NK-92 (cell line): ENCODE data around the gene CSRNP3.

Source experiments
- DNase-seq: peaks from one replicate; lab custom pipeline; 2025; ENCODE audit not compliant: unreplicated experiment; lab: John Stamatoyannopoulos, UW

CSRNP3 gene

GRCh38 chr2:165675551-165675968 lies 206.1 kb downstream of the CSRNP3 start:
- DNase-seq, result no peak

GRCh38 chr2:165678882-165679281 lies 209.4 kb downstream of the CSRNP3 start:
- no peak for DNase-seq

GRCh38 chr2:165679621-165680020 lies 210.1 kb downstream of the CSRNP3 start:
- no peak for DNase-seq

GRCh38 chr2:165681841-165682240 lies 212.3 kb downstream of the CSRNP3 start:
- DNase-seq, result no peak

- no peak for DNase-seq
Measured at GRCh38 chr2:165682546-165682945, 213.0 kb downstream of the CSRNP3 start.

GRCh38 chr2:165686800-165687199 lies 217.3 kb downstream of the CSRNP3 start:
- DNase-seq, result no peak

GRCh38 chr2:165687426-165688002 lies 218.0 kb downstream of the CSRNP3 start:
- DNase-seq, result no peak

GRCh38 chr2:165691615-165692014 lies 222.1 kb downstream of the CSRNP3 start:
- DNase-seq, result no peak

GRCh38 chr2:165692906-165693305 lies 223.4 kb downstream of the CSRNP3 start:
- no peak for DNase-seq

- DNase-seq, result no peak
Measured at GRCh38 chr2:165693838-165694237, 224.3 kb downstream of the CSRNP3 start.

GRCh38 chr2:165697748-165698443 lies 228.4 kb downstream of the CSRNP3 start:
- DNase-seq, result no peak

GRCh38 chr2:165698444-165698884 lies 229.0 kb downstream of the CSRNP3 start:
- no peak for DNase-seq

- DNase-seq, result no peak
Measured at GRCh38 chr2:165699946-165700345, 230.4 kb downstream of the CSRNP3 start.

- DNase-seq, result no peak
Measured at GRCh38 chr2:165700531-165700930, 231.0 kb downstream of the CSRNP3 start.

- DNase-seq, result no peak
Measured at GRCh38 chr2:165701147-165701546, 231.6 kb downstream of the CSRNP3 start.

GRCh38 chr2:165706960-165707487 lies 237.5 kb downstream of the CSRNP3 start:
- no peak for DNase-seq

- DNase-seq, result no peak
Measured at GRCh38 chr2:165716091-165716490, 246.6 kb downstream of the CSRNP3 start.

GRCh38 chr2:165718610-165719210 lies 249.2 kb downstream of the CSRNP3 start:
- no peak for DNase-seq

GRCh38 chr2:165720511-165720910 lies 251.0 kb downstream of the CSRNP3 start:
- no peak for DNase-seq

- no peak for DNase-seq
Measured at GRCh38 chr2:165725421-165725820, 255.9 kb downstream of the CSRNP3 start.
